GM12875 (cell line): ENCODE measurements around the gene MAP3K13.
"Not testable (repeated sequence)": the region's sequence is repeated elsewhere in the genome, so short reads cannot be mapped to it uniquely, and the experiment has no call there.

Experiments used
- H3K4me3 ChIP-seq: one replicate; pipeline ENCODE4 v1.5.1; 2011; ENCODE audit warnings: low read depth, low read length, control low read depth
- TF ChIP-seq, protein P1 (sequence below): IDR thresholded peaks from 2 replicates; pipeline ENCODE4 v1.5.1; 2011; ENCODE audit warnings: low read depth, mild to moderate bottlenecking, control low read depth, inconsistent platforms, low read length, moderate library complexity, borderline replicate concordance; ENCODE audit not compliant: insufficient read depth

Gene MAP3K13

DNA sequence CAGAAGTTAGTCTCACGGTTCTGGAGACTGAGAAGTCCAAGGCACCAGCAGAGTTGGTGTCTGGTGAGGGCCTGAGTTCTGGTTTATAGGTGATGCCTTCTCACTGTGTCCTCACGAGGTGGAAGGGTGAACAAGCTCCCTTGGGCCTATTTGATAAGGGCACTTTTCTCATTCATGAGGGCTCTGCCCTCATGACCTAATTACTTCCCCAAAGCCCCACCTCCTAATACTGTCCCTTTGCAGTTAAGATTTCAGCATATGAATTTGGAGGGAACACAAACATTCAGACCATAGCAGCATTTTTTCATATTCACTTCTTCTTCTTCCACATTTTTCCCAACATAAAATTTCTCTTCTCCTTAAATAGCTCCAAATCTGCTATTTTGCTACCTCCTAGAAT is 94.4 kb downstream of the MAP3K13 start:
- TF ChIP-seq, protein P1, sequence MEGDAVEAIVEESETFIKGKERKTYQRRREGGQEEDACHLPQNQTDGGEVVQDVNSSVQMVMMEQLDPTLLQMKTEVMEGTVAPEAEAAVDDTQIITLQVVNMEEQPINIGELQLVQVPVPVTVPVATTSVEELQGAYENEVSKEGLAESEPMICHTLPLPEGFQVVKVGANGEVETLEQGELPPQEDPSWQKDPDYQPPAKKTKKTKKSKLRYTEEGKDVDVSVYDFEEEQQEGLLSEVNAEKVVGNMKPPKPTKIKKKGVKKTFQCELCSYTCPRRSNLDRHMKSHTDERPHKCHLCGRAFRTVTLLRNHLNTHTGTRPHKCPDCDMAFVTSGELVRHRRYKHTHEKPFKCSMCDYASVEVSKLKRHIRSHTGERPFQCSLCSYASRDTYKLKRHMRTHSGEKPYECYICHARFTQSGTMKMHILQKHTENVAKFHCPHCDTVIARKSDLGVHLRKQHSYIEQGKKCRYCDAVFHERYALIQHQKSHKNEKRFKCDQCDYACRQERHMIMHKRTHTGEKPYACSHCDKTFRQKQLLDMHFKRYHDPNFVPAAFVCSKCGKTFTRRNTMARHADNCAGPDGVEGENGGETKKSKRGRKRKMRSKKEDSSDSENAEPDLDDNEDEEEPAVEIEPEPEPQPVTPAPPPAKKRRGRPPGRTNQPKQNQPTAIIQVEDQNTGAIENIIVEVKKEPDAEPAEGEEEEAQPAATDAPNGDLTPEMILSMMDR = no peak
- no peak overlapping the region for H3K4me3 ChIP-seq

DNA sequence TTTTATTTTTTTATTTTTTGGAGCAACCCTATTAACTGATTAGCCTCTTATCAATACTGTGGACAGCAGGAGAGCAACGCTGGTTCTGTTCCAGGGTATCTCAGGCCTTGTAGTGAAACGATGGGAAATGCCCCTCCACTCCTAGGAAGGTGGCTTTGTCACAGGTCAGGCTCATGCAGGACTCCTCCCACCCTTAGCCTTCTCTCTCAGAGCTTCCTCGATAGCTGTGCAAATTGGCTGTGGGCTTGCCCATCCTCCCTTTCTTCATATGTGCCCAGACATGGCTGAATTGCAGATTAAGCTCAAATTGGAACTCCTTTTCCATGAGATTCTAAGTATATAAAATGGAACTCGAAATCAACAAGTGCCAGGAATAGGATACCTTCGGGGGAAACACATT is 97.4 kb downstream of the MAP3K13 start:
- no peak overlapping the region for H3K4me3 ChIP-seq
- TF ChIP-seq, protein P1 = no peak

DNA sequence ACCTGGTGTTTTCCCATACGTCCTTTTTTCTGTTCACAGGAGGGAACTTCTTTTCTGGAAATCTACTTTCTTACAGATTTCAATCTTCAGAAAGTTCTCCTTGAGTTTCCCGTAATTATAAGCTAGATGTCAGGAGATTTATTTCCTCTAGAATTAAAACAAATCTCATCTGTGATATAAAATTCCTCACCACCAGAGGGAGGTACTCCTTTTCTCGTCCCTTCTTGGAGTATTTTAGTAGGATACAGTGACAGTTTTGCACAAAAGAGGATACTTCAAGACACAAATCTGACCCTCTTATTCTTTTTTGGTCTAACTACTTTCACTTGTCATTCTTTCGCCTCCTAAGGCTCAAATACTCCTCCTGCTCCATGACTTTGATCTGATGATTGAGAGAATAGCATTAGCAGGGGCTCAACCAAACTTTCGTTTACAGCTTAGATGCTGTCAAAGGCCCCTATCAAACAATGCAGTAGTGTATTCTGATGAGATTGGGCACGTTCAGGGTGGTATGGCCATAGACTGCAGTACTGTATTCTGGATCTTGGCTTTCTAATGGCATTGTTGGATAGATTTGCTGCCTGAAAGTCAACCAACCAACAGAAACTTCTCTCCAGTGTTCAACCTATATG is 97.9 kb downstream of the MAP3K13 start:
- TF ChIP-seq, protein P1 = no peak
- no peak overlapping the region for H3K4me3 ChIP-seq

DNA sequence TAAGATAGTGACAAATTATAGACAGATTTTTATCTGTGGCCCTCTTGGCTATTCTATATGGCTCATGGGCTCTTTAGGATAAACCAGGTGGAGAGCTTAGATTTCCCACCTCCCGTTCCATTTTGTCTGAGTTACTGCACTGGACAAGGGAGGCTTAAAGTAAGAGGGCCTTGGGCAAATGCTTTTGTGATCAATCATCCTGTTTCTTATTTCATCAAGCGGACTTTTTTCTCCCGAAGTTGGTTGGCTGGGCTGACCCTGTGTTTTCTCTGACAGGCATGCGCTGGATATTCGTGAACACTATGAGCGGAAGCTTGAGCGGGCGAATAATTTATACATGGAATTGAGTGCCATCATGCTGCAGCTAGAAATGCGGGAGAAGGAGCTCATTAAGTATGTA is 102.5 kb downstream of the MAP3K13 start:
- H3K4me3 ChIP-seq = no peak overlapping the region
- TF ChIP-seq, protein P1 = no peak

DNA sequence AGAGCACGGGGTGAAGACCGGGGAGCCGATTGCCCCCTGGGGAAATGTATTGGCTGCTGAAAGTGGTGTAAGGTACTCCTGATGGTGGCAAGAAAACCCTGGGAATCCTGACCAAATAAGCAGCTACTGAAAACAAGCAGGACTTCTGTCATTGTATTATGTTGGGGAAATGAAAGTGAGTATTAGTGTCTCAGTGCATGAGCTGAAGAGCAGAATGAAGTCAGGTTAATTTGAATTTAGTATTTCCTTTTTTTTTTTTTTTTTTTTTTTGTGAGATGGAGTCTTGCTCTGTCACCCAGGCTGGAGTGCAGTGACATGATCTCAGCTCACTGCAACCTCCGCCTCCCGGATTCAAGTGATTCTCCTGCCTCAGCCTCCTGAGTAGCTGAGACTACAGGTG is 103.2 kb downstream of the MAP3K13 start:
- not testable (repeated sequence) for H3K4me3 ChIP-seq

DNA sequence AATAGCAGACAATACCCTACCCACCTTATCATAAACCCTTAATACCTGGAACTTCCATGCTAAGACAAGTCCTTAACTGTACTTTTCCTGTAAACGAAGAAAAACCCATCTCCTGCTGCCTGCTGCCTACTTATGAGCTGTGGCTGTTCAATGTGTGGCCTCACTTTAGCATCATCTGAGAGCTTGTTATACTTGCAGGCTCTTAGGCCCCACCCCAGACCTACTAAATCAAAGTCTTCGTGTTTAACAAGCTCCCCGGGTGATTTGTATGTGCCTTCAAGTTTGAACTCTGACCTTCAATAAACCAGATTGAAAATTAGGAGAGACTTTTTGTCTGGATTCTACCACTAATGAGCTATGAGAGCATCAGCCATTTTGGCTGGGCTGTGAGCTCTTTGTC is 106.6 kb downstream of the MAP3K13 start:
- no peak overlapping the region for H3K4me3 ChIP-seq
- TF ChIP-seq, protein P1 = no peak

DNA sequence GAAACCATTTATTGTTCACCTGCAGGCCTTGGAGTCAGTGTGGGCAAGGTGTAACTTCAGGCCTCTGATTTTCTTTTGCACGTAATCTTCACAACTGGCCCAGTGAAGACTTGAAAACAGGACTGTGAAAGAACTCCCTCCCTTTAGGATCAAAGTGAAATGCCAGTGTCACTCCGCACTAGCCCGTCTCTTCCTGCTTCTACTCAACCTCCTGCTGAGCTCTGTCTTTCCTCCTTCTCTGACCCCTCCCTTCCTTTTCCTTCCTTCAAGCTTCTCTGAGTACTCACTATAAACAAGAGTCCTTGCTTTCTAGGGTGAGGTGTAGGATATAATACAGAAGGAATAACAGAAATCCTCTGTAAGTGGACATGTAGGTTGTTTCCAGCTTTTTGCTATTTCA is 107.4 kb downstream of the MAP3K13 start:
- no peak overlapping the region for H3K4me3 ChIP-seq
- TF ChIP-seq, protein P1 = no peak
